HG03159 (cell line): Measurements from ENCODE around the gene UNC119B.

Experiments
- ATAC-seq: cut with Tn5 transposase; IDR thresholded peaks from one replicate; pipeline ENCODE4 v1.9.1; 2021; ENCODE audit warnings: mild to moderate bottlenecking, moderate library complexity; ENCODE audit not compliant: unreplicated experiment

Gene UNC119B

GRCh38 chr12:120738252-120739030 lies 28.2 kb downstream of the UNC119B start:
- ATAC-seq: no peak

- ATAC-seq: no peak
These were observed 28.9 kb downstream of the UNC119B start for GRCh38 chr12:120739031-120739762.

- ATAC-seq: no peak
These were observed 29.8 kb downstream of the UNC119B start for GRCh38 chr12:120739821-120740613.

- ATAC-seq: no peak
These were observed 30.6 kb downstream of the UNC119B start for GRCh38 chr12:120740871-120741270.

GRCh38 chr12:120741476-120742421 lies 31.5 kb downstream of the UNC119B start:
- ATAC-seq: no peak

GRCh38 chr12:120744922-120745493 lies 34.8 kb downstream of the UNC119B start:
- ATAC-seq: no peak

- no peak for ATAC-seq
These were observed 38.0 kb downstream of the UNC119B start for GRCh38 chr12:120748242-120748641.

- ATAC-seq: no peak
These were observed 39.0 kb downstream of the UNC119B start for GRCh38 chr12:120749256-120749655.

- ATAC-seq: no peak
These were observed 40.5 kb downstream of the UNC119B start for GRCh38 chr12:120750806-120751205.

GRCh38 chr12:120751389-120751788 lies 41.1 kb downstream of the UNC119B start:
- no peak for ATAC-seq

- ATAC-seq: no peak
These were observed 44.5 kb downstream of the UNC119B start for GRCh38 chr12:120754792-120755191.

- ATAC-seq: no peak
These were observed 45.0 kb downstream of the UNC119B start for GRCh38 chr12:120755269-120755668.

GRCh38 chr12:120757226-120757742 lies 47.0 kb downstream of the UNC119B start:
- no peak for ATAC-seq

GRCh38 chr12:120757949-120758348 lies 47.7 kb downstream of the UNC119B start:
- ATAC-seq: no peak

GRCh38 chr12:120758798-120759590 lies 48.7 kb downstream of the UNC119B start:
- ATAC-seq: no peak

- ATAC-seq: no peak
These were observed 49.5 kb downstream of the UNC119B start for GRCh38 chr12:120759591-120760348.

- ATAC-seq: no peak
These were observed 50.3 kb downstream of the UNC119B start for GRCh38 chr12:120760349-120761254.
